Skeletal muscle satellite cell (primary cell): ENCODE data around the gene PSMB7.

Experiments used
- H3K27me3 ChIP-seq: 2 replicates; pipeline ENCODE4 v1.7.0; 2013; ENCODE audit warnings: low read length; ENCODE audit not compliant: control insufficient read depth, insufficient read depth
- H3K36me3 ChIP-seq: 2 replicates; pipeline ENCODE4 v1.7.0; 2013; ENCODE audit warnings: mild to moderate bottlenecking, control low read depth, low read length; ENCODE audit not compliant: insufficient read depth
- H3K4me1 ChIP-seq: 2 replicates; pipeline ENCODE4 v1.7.0; 2013; ENCODE audit warnings: low read length; ENCODE audit not compliant: control insufficient read depth, insufficient read depth
- H3K4me2 ChIP-seq: 2 replicates; pipeline ENCODE4 v1.7.0; 2013; ENCODE audit warnings: mild to moderate bottlenecking, low read length
- H3K4me3 ChIP-seq: 2 replicates; pipeline ENCODE4 v1.7.0; 2013; ENCODE audit warnings: low read length
- H3K9ac ChIP-seq: 2 replicates; pipeline ENCODE4 v1.7.0; 2013; ENCODE audit warnings: mild to moderate bottlenecking, low read depth, low read length, moderate library complexity
- H3K9me3 ChIP-seq: replicated peaks from 2 replicates; pipeline ENCODE4 v1.7.0; 2013; ENCODE audit warnings: mild to moderate bottlenecking, control low read depth, low read length

The PSMB7 gene

GRCh38 chr9:124335320-124335707 lies 79.9 kb downstream of the PSMB7 start:
- Histone ChIP-seq H3K4me3 (no peak overlapping the region), H3K36me3 (peaks cover 73% of the 10 kb centered on the region), H3K9ac (no peak overlapping the region), H3K4me1 (peaks cover 8% of the 10 kb centered on the region), H3K4me2 (no peak overlapping the region), H3K27me3 (no peaks in the 10 kb centered on the region), H3K9me3 (no peaks in the 10 kb centered on the region)

DNA sequence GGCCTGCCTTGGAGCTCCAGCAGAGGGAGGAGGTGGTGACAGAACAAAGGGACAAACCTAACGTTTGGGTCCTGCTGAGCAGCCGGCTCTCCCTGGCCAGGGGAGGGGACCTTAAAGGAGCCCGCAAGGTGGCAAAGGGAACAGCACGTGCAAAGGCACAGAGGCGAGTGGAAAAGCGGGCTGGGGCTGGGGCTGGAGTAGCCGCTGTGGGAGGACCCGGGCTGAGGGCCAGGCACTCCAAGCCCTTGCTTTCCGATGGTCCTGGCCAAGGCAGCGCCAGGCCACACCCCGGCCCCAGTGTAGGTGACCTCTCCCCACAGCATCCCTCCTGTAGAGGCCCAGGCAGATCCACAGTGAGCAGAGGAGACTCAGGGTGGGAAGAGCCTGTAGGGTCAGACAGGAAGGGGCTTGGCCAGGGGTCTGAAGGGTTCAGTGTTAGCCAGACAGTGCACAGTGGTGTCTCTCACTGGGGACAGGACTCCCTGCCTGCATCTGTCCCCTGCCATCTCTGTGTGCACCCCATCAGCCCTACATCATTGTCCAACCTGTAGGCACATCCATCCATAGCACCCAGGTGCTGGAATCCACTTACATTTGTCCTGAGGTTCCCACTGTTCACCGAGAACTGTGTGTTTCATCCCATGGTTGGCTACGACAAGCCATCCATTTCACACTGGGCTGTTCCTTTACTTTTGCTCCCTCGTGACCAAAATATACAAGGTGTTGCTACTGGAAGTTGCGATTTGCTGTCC lies 80.5 kb downstream of the PSMB7 start:
- peaks cover 4% of the 10 kb centered on the region for H3K4me1 ChIP-seq
- no peak overlapping the region for H3K4me3 ChIP-seq
- no peak overlapping the region for H3K9ac ChIP-seq
- H3K27me3 ChIP-seq: no peaks in the 10 kb centered on the region
- H3K9me3 ChIP-seq: no peaks in the 10 kb centered on the region
- H3K4me2 ChIP-seq: no peak overlapping the region
- peaks cover 73% of the 10 kb centered on the region for H3K36me3 ChIP-seq

GRCh38 chr9:124333203-124333579 lies 82.1 kb downstream of the PSMB7 start:
- Histone ChIP-seq H3K36me3 (peaks cover 77% of the 10 kb centered on the region), H3K9ac (no peak overlapping the region), H3K9me3 (no peaks in the 10 kb centered on the region), H3K4me3 (no peak overlapping the region), H3K4me1 (no peaks in the 10 kb centered on the region), H3K4me2 (no peak overlapping the region), H3K27me3 (no peaks in the 10 kb centered on the region)

DNA sequence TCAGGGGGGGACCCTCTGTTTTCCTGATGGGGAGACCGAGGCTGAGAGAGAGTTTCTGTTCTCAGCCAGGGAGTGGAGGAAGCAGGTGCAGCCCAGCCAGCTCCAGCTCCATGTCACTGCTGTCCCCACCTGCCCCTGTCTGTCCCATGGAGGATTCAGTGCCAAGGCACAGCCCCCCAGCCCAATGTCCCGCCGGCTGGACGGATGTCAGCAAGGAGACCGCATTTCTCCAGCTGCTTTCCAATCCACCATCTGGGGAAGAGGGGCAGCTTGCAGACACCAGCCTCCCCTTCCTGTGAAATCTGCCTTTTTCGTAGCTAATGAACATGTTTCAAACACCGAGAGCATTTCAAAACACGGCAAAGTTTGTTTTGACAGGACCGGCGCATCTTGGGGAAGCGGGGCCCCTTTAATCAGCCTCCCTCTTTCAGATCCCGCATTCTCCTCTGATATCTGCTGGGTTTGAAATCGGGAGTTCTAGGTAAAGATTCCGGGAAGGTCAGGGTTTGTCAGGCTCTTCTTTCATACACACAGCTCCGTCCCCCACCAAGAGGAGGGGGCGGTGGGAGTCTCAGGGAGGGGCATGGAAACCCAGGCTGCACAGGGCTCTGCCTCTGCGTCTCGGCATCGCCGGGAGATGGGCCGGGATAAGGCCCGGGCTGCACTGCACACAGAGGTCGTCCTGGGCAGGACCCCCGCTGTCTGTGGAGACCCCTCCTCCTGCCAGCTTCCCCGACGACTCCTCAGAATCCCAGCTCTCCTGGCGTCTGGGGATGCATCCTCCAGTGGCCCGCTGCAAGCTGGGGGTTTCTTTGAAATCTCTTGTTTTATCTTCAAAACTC lies 82.7 kb downstream of the PSMB7 start:
- no peaks in the 10 kb centered on the region for H3K4me1 ChIP-seq
- no peak overlapping the region for H3K4me3 ChIP-seq
- H3K27me3 ChIP-seq: no peaks in the 10 kb centered on the region
- peaks cover 77% of the 10 kb centered on the region for H3K36me3 ChIP-seq
- no peak overlapping the region for H3K4me2 ChIP-seq
- no peak overlapping the region for H3K9ac ChIP-seq
- no peaks in the 10 kb centered on the region for H3K9me3 ChIP-seq

DNA sequence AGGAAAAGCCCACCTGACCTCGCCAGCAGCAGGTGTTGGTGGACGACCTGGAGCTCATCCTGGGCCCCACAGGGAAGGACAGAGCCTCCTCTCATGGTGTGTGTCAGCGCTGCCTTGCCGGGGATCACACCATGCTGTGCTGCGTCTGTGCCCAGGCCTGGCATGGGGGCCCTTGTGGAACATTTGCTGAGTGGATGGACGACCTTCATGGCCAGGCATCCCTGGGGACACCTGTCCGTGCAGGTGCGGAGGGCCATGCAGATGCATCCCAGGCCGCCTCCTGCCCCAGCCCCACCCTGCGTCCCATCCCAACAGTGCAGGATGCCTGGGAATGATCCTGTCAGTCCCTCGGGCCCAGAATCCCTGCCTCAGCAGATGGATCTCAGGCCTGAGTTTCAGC lies 83.7 kb downstream of the PSMB7 start:
- H3K9me3 ChIP-seq: no peaks in the 10 kb centered on the region
- H3K4me1 ChIP-seq: no peaks in the 10 kb centered on the region
- H3K4me2 ChIP-seq: no peak overlapping the region
- H3K4me3 ChIP-seq: no peak overlapping the region
- H3K9ac ChIP-seq: no peak overlapping the region
- H3K27me3 ChIP-seq: no peaks in the 10 kb centered on the region
- H3K36me3 ChIP-seq: peaks cover 81% of the 10 kb centered on the region

GRCh38 chr9:124330011-124330697 lies 85.1 kb downstream of the PSMB7 start:
- Histone ChIP-seq H3K27me3 (no peaks in the 10 kb centered on the region), H3K9me3 (no peaks in the 10 kb centered on the region), H3K9ac (no peak overlapping the region), H3K4me1 (no peaks in the 10 kb centered on the region), H3K36me3 (peaks cover 86% of the 10 kb centered on the region), H3K4me3 (no peak overlapping the region), H3K4me2 (no peak overlapping the region)

GRCh38 chr9:124329206-124329792 lies 85.9 kb downstream of the PSMB7 start:
- Histone ChIP-seq H3K27me3 (no peaks in the 10 kb centered on the region), H3K36me3 (peaks cover 87% of the 10 kb centered on the region), H3K4me3 (no peak overlapping the region)

DNA sequence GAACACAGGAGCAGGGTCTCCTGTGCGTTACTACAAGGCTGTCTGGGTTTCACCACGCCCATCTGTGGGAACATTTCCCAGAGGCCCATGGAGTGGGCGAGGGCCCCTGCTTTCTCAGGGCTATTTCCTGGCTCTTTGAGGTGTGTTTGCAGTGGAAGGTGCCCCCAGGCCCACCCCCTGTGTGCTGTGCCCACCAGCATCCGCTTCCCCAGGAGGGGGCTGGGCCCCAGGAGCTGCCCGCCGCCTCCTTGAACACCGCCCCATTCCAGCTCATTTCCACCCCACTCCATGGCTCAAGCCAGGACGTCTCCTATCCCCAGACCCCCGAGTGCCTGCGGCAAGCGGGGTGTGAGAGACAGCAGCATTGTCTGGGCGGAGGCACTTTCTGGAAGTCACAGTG lies 87.0 kb downstream of the PSMB7 start:
- Histone ChIP-seq H3K9me3 (no peaks in the 10 kb centered on the region), H3K27me3 (no peaks in the 10 kb centered on the region), H3K4me3 (no peak overlapping the region), H3K4me2 (no peak overlapping the region), H3K4me1 (no peaks in the 10 kb centered on the region), H3K36me3 (peaks cover 93% of the 10 kb centered on the region), H3K9ac (no peak overlapping the region)

More at GRCh38 chr9:124329206-124329792, 85.9 kb downstream of the PSMB7 start:
- Histone ChIP-seq H3K9me3 (no peaks in the 10 kb centered on the region), H3K4me2 (no peak overlapping the region), H3K4me1 (no peaks in the 10 kb centered on the region), H3K9ac (no peak overlapping the region)

DNA sequence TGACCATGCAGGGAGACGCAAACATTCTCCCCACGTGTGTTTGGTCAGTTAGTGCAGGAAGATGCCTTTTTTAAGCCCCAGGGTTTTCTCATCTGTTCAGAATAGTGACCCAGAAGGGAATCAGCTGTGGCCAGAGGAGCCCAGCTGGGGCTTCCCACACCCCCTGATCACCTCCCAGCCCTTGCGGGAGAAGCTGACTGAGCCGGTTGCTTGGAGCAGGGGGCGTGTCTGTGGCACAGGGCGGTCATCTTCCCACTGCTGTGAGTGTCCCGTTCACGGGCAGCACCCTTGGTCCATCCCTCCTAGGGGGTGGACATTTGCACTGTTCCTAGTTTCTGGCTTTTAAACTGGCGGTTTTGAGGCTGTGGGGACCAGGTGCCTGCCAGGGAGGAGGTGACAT lies 87.8 kb downstream of the PSMB7 start:
- H3K4me2 ChIP-seq: no peak overlapping the region
- H3K9me3 ChIP-seq: no peaks in the 10 kb centered on the region
- no peak overlapping the region for H3K9ac ChIP-seq
- H3K4me3 ChIP-seq: no peak overlapping the region
- H3K27me3 ChIP-seq: no peaks in the 10 kb centered on the region
- H3K4me1 ChIP-seq: no peaks in the 10 kb centered on the region
- peaks cover 93% of the 10 kb centered on the region for H3K36me3 ChIP-seq

DNA sequence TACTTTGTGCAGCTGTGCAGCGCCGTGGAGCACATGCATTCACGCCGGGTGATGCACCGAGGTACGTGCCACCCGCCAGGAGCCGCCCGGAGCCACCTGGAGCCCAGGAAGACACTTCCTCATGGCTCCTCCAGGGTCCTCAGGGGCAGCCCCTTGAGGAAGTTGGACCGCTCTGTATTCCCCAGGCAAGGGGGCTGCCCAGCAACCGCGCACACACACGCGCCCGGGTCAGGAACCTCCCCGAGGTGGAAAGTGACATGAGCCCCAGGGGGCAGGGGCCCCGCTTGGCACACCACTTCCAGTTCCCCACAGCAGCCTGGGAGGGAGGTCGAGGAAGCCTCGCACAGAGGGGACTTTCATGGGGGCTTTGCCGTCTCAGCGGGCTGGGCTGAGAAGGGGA lies 88.9 kb downstream of the PSMB7 start:
- no peak overlapping the region for H3K4me3 ChIP-seq
- no peak overlapping the region for H3K4me2 ChIP-seq
- no peaks in the 10 kb centered on the region for H3K27me3 ChIP-seq
- no peaks in the 10 kb centered on the region for H3K4me1 ChIP-seq
- H3K9me3 ChIP-seq: no peaks in the 10 kb centered on the region
- no peak overlapping the region for H3K9ac ChIP-seq
- peaks cover 93% of the 10 kb centered on the region for H3K36me3 ChIP-seq

DNA sequence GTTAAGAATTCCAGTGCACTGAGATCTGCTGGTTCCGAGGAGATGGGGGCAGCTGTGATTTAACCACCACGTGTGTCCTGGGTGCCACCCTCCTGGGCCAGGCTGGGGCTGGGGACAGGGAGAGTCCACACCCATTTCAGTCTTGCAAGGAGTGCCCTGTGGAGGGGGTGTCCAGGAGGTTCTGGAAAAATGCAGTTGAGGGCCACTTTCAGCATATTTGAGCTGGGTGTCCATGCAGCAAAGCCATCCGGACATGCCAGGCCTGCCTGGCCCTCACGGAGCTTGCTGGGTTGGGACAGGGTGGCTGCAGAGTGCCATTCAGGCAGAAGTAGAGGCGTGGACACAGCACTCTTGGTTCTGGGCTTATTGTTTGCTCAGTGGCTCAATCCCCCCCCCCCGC lies 89.4 kb downstream of the PSMB7 start:
- Histone ChIP-seq H3K9ac (no peak overlapping the region), H3K4me3 (no peak overlapping the region), H3K4me1 (no peaks in the 10 kb centered on the region), H3K9me3 (no peaks in the 10 kb centered on the region), H3K4me2 (no peak overlapping the region), H3K36me3 (peaks cover 95% of the 10 kb centered on the region), H3K27me3 (no peaks in the 10 kb centered on the region)
